Fibroblast of skin of right biceps (primary cell): Measurements from ENCODE around the gene SPATA24.
"Not testable (repeated sequence)": the region's sequence is repeated elsewhere in the genome, so short reads cannot be mapped to it uniquely, and the experiment has no call there.

ENCODE experiments used
- DNase-seq: peaks from one replicate; pipeline ENCODE4 v3.0.0-alpha.2; 2013

SPATA24 gene

GRCh38 chr5:139394123-139394653 lies 9.7 kb downstream of the SPATA24 start:
- DNase-seq, result peak; percentile 51

GRCh38 chr5:139393497-139394122 lies 10.3 kb downstream of the SPATA24 start:
- no peak for DNase-seq

GRCh38 chr5:139392678-139393496 lies 11.0 kb downstream of the SPATA24 start:
- DNase-seq, result peak; percentile 69

GRCh38 chr5:139392324-139392677 lies 11.6 kb downstream of the SPATA24 start:
- DNase-seq, result no peak

GRCh38 chr5:139391570-139392323 lies 12.1 kb downstream of the SPATA24 start:
- peak; percentile 36 for DNase-seq

- no peak for DNase-seq
Observed at GRCh38 chr5:139390639-139391569, 13.0 kb downstream of the SPATA24 start.

GRCh38 chr5:139389701-139390638 lies 13.9 kb downstream of the SPATA24 start, which contains the start of gene MZB1:
Gene MZB1 (minus strand): TSS chr5:139389913. CDS start chr5:139389856, 57 bp downstream.
- no peak for DNase-seq

- DNase-seq, result peak; percentile 26
Observed at GRCh38 chr5:139388198-139388821, 15.6 kb downstream of the SPATA24 start.

GRCh38 chr5:139387611-139388197 lies 16.2 kb downstream of the SPATA24 start:
- no peak for DNase-seq

- DNase-seq, result not testable (repeated sequence)
Observed at GRCh38 chr5:139386956-139387355, 16.9 kb downstream of the SPATA24 start.

GRCh38 chr5:139386050-139386438 lies 17.8 kb downstream of the SPATA24 start:
- no peak for DNase-seq

GRCh38 chr5:139385061-139386049 lies 18.5 kb downstream of the SPATA24 start:
- no peak for DNase-seq

GRCh38 chr5:139384591-139385051 lies 19.3 kb downstream of the SPATA24 start:
- no peak for DNase-seq

GRCh38 chr5:139383993-139384590 lies 19.8 kb downstream of the SPATA24 start:
- DNase-seq, result no peak

GRCh38 chr5:139383275-139383992 lies 20.5 kb downstream of the SPATA24 start, which contains the start of gene SLC23A1:
Gene SLC23A1 (minus strand): TSS chr5:139383297. CDS start chr5:139383253, 44 bp downstream.
- DNase-seq, result no peak

- no peak for DNase-seq
Observed at GRCh38 chr5:139382807-139383206, 21.1 kb downstream of the SPATA24 start.
